WI38 (cell line): ENCODE measurements around the gene ALG6.
"Not testable (repeated sequence)": the region's sequence is repeated elsewhere in the genome, so short reads cannot be mapped to it uniquely, and the experiment has no call there.

Experiments
- H3K4me3 ChIP-seq: 2 replicates; pipeline ENCODE4 v1.5.1; 2011; ENCODE audit warnings: low read depth, mild to moderate bottlenecking, control low read depth, low read length
- CTCF ChIP-seq: IDR thresholded peaks from 2 replicates; pipeline ENCODE4 v1.5.1; 2012; ENCODE audit warnings: low read depth, mild to moderate bottlenecking, control low read depth, low read length

The ALG6 gene

GRCh38 chr1:63418101-63418500, 50.7 kb downstream of the ALG6 start:
- no peak for TF ChIP-seq CTCF
- no peak overlapping the region for H3K4me3 ChIP-seq

GRCh38 chr1:63420746-63421145, 53.3 kb downstream of the ALG6 start:
- H3K4me3 ChIP-seq = not testable (repeated sequence)

- TF ChIP-seq CTCF = no peak
- no peak overlapping the region for H3K4me3 ChIP-seq
Observed at GRCh38 chr1:63423649-63424048, 56.2 kb downstream of the ALG6 start.

- no peak overlapping the region for H3K4me3 ChIP-seq
- TF ChIP-seq CTCF = no peak
Observed at GRCh38 chr1:63428815-63429214, 61.4 kb downstream of the ALG6 start.

- no peak for TF ChIP-seq CTCF
- H3K4me3 ChIP-seq = no peak overlapping the region
Observed at GRCh38 chr1:63429281-63429680, 61.9 kb downstream of the ALG6 start.

- TF ChIP-seq CTCF = no peak
- H3K4me3 ChIP-seq = no peak overlapping the region
Observed at GRCh38 chr1:63435161-63435560, 67.7 kb downstream of the ALG6 start.

- H3K4me3 ChIP-seq = no peak overlapping the region
- TF ChIP-seq CTCF = no peak
Observed at GRCh38 chr1:63442141-63442475, 74.7 kb downstream of the ALG6 start.

GRCh38 chr1:63448731-63449246, 81.4 kb downstream of the ALG6 start:
- no peak for TF ChIP-seq CTCF

More at GRCh38 chr1:63448731-63449246, 81.4 kb downstream of the ALG6 start:
- no peak overlapping the region for H3K4me3 ChIP-seq
